GM23338 (cell line): ENCODE data around the gene GRIN2C.

Experiments
- CREB1 ChIP-seq: fragments of 250-450 bp; sonication (Bioruptor Pico); IDR thresholded peaks from 2 replicates; pipeline ENCODE4 v1.5.0; 2020; ENCODE audit warnings: low read depth, mild to moderate bottlenecking, moderate library complexity
- EZH2 ChIP-seq: fragments of 200-600 bp; sonication (generic); IDR thresholded peaks from one replicate; pipeline ENCODE4 v1.8.0; 2017; ENCODE audit warnings: antibody characterized with exemption, mild to moderate bottlenecking, low read depth; ENCODE audit not compliant: unreplicated experiment
- EZH2phosphoT487 ChIP-seq: fragments of 200-600 bp; sonication (generic); IDR thresholded peaks from one replicate; pipeline ENCODE4 v1.8.1; 2018; ENCODE audit warnings: antibody characterized with exemption; ENCODE audit not compliant: unreplicated experiment
- POLR2AphosphoS5 ChIP-seq: IDR thresholded peaks from 2 replicates; pipeline ENCODE4 v1.6.1; 2016; ENCODE audit warnings: antibody characterized with exemption, low read depth
- REST ChIP-seq: IDR thresholded peaks from one replicate; pipeline ENCODE4 v1.6.1; 2018; ENCODE audit warnings: antibody characterized with exemption; ENCODE audit not compliant: unreplicated experiment
- STAT1 ChIP-seq: IDR thresholded peaks from one replicate; pipeline ENCODE4 v1.6.1; 2016; ENCODE audit warnings: antibody characterized with exemption; ENCODE audit not compliant: unreplicated experiment
- ZNF331 ChIP-seq: fragments of 250-450 bp; sonication (Bioruptor Pico); IDR thresholded peaks from 2 replicates; pipeline ENCODE4 v1.5.0; 2020; ENCODE audit warnings: low read depth, mild to moderate bottlenecking, moderate library complexity
- TF ChIP-seq, protein P1 (sequence below), 2 experiments: fragments of 200-600 bp in 1 of 2; sonication (generic) in 1 of 2; conservative IDR thresholded peaks; 2 replicates each; pipeline versions ENCODE4 v1.5.1 to v1.6.1; 2016 to 2017; ENCODE audit warnings: antibody characterized with exemption in 2 of 2, low read depth in 2 of 2, mild to moderate bottlenecking in 2 of 2, moderate library complexity in 1 of 2

DNA sequence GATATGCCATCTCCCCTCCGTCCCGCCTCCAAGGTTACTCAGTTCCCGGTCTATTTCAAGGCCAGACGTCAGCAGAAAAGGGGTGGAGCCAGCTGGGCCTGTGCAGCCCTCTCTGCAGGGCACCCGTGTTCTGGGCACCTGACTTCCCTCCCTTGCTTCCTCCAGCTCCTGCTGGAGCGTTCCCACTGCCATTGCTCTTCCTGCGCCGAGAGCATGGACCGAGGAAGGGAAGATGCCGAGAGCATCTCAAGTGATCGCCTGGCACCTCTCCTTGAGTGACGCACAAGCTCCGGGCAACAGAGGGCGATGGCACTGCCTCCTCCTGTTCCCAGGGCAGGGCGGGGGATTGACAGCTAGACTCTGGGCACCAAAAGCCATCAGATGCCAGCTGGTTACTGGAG lies 54.1 kb downstream of the GRIN2C start:
- TF ChIP-seq, protein P1, sequence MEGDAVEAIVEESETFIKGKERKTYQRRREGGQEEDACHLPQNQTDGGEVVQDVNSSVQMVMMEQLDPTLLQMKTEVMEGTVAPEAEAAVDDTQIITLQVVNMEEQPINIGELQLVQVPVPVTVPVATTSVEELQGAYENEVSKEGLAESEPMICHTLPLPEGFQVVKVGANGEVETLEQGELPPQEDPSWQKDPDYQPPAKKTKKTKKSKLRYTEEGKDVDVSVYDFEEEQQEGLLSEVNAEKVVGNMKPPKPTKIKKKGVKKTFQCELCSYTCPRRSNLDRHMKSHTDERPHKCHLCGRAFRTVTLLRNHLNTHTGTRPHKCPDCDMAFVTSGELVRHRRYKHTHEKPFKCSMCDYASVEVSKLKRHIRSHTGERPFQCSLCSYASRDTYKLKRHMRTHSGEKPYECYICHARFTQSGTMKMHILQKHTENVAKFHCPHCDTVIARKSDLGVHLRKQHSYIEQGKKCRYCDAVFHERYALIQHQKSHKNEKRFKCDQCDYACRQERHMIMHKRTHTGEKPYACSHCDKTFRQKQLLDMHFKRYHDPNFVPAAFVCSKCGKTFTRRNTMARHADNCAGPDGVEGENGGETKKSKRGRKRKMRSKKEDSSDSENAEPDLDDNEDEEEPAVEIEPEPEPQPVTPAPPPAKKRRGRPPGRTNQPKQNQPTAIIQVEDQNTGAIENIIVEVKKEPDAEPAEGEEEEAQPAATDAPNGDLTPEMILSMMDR (conservative IDR thresholded peaks at IDR 0.05; ENCODE audit: low read depth in 2 of 2) = no peak
- TF ChIP-seq POLR2AphosphoS5 (no peak), EZH2phosphoT487 (no peak), EZH2 (no peak), STAT1 (no peak), REST (no peak), CREB1 (CRISPR knock-in tag) (no peak), ZNF331 (CRISPR knock-in tag) (no peak)
